Coronary artery (tissue), 2 donors: ENCODE measurements around the gene CCDC8.
"Not testable (repeated sequence)": the region's sequence is repeated elsewhere in the genome, so short reads cannot be mapped to it uniquely, and the experiment has no call there.

ENCODE experiments used
- DNase-seq: peaks from one replicate; pipeline ENCODE4 v3.0.0-alpha.2; 2017; ENCODE audit warnings: low spot score
- H3K27ac ChIP-seq, 2 donors: fragments of 200-600 bp; sonication (generic); one replicate each; pipeline ENCODE4 v1.5.1; 2016 to 2019
- H3K4me3 ChIP-seq: fragments of 200-600 bp; sonication (generic); 2 replicates; pipeline ENCODE4 v1.5.1; 2016; ENCODE audit warnings: mild to moderate bottlenecking, moderate library complexity
- CTCF ChIP-seq: fragments of 200-600 bp; sonication (generic); IDR thresholded peaks from one replicate; pipeline ENCODE4 v1.5.1; 2019; ENCODE audit warnings: antibody characterized with exemption

CCDC8 gene

GRCh38 chr19:46380690-46381089, 32.7 kb downstream of the CCDC8 start:
- no peak for TF ChIP-seq CTCF
- Histone ChIP-seq H3K4me3 (no peak overlapping the region), H3K27ac (no peak overlapping the region)
- no peak for DNase-seq

GRCh38 chr19:46378268-46378667, 35.1 kb downstream of the CCDC8 start:
- TF ChIP-seq CTCF = no peak
- no peak for DNase-seq
- Histone ChIP-seq H3K27ac (peak overlapping the region; percentile 52 to 58), H3K4me3 (no peak overlapping the region)

GRCh38 chr19:46376241-46377153, 36.9 kb downstream of the CCDC8 start:
- no peak for TF ChIP-seq CTCF
- DNase-seq = peak; percentile 69
- H3K4me3 ChIP-seq = no peak overlapping the region
- peak overlapping the region; percentile 52 to 58 for H3K27ac ChIP-seq

GRCh38 chr19:46375476-46376067, 37.8 kb downstream of the CCDC8 start:
- DNase-seq, H3K27ac ChIP-seq, H3K4me3 ChIP-seq: not testable (repeated sequence)

GRCh38 chr19:46374536-46375475, 38.6 kb downstream of the CCDC8 start:
- no peak overlapping the region for H3K4me3 ChIP-seq
- no peak for TF ChIP-seq CTCF
- DNase-seq = peak; percentile 60
- peak overlapping the region; percentile 51 to 74 for H3K27ac ChIP-seq

- H3K27ac ChIP-seq = peak overlapping the region; percentile 51 to 74
- DNase-seq = peak; percentile 77
- TF ChIP-seq CTCF = no peak
- no peak overlapping the region for H3K4me3 ChIP-seq
Observed at GRCh38 chr19:46373491-46374359, 39.6 kb downstream of the CCDC8 start.
